ENCODE data around the gene COPZ2.

DNA sequence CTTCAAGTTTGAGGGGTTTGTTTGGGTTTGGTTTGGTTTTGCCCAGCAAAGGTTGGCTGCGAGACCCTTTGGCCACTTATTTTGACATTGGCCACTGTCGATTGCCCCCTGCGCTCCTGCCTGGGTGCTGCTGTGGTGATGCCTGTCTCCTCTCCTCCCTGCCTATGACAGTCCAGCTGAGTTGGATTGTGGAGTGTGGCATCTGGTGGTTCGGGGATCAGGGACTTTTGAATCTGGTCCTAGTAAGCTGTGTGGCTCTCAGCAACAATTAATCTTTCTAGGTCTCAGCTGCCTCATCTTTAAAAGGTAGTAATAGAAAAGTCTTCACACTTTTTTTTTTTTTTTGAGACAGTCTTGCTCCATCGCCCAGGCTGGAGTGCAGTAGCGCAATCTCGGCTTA is 39.6 kb downstream of the COPZ2 start:
- TF ChIP-seq POLR2A (IDR thresholded peaks at IDR 0.05; ENCODE audit: low read depth, low read length) (no peak), TAF1 (IDR thresholded peaks at IDR 0.05; ENCODE audit: borderline replicate concordance, low read depth, low read length) (no peak)
